Muscle of back (tissue), 11 donors: Measurements from ENCODE around the gene PAK6. TPM values are rescaled to one million over a fixed set of nuclear protein-coding genes. Genes with fewer than 3 reads are reported as not detected.
A peak's percentile ranks its signal among the peaks of the same experiment; 100 is the strongest.

Experiments used
- DNase-seq, 3 donors: peaks; one replicate each; pipeline versions ENCODE4 v3.0.0 to v3.0.0-alpha.2; 2013
- polyA plus RNA-seq, 10 donors: library from polyadenylated mRNA; unstranded; fragments of 120-200 nt; gene quantifications; one replicate each; pipeline ENCODE4 v1.2.1, GENCODE V29; 2013; ENCODE audit not compliant: insufficient read length in 10 of 10

The PAK6 gene
- polyA plus RNA-seq, 10 donors: 0.17 to 2.7 (median 0.44) TPM

GRCh38 chr15:40241269-40242212 is 2.7 kb downstream of the PAK6 start:
- no peak for DNase-seq

- no peak for DNase-seq
Measured at GRCh38 chr15:40242213-40242599, 3.3 kb downstream of the PAK6 start.

DNA sequence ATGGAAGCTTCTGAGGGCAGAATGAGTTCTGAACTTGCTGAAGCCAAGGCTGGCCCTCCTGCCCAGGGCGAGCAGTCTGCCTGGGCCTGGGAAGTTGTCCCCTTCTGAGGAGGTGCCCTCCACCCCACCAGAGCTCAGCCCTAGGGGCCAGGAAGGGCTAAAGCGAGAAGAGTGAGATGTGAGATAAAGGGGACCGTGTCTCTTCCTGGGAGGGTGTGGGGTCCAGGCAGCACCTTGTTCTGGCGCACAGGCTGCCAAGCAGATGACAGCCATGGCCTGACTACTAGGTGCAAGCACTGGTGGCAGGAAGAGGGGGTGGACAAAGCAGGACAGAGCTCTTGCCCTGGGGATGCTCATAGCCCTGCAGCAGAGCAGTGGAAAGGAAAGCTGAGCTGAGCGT is 3.7 kb downstream of the PAK6 start:
- no peak for DNase-seq

- DNase-seq: no peak
Measured at GRCh38 chr15:40243126-40243810, 4.4 kb downstream of the PAK6 start.

DNA sequence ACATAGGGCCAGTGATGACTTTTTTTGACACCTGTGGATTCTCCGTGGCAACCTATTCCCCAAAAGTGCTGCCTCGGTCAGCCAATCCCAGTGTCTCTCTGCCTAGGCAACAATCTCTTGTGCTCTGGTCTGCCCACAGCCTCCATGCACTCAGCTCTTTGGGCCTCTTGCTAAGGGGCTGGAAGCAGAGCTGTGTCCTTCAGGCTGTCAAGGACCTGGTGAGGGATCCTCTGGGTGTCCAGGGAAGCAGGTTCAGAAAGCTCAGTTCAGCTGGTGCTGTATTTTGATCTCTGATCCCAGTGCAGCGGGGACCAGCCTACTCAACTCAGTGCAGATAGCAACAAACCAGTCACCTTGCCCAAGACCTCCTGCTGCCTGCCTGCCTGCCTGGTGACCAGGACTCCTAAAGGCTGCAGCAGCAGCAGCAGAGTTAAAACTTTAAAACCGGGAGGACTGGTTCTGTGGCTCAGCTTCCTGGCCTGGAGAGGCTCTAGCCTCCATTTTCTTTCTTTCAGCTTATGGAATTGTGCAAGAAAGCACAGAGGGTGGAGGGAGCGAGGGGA is 6.2 kb downstream of the PAK6 start:
- no peak for DNase-seq

GRCh38 chr15:40245666-40246450 is 7.0 kb downstream of the PAK6 start:
- DNase-seq: no peak

- no peak for DNase-seq
Measured at GRCh38 chr15:40246496-40247280, 7.8 kb downstream of the PAK6 start.

GRCh38 chr15:40247406-40247971 is 8.6 kb downstream of the PAK6 start:
- DNase-seq: no peak

GRCh38 chr15:40248006-40248783 is 9.3 kb downstream of the PAK6 start:
- no peak for DNase-seq

GRCh38 chr15:40249477-40250303 is 10.8 kb downstream of the PAK6 start:
- no peak for DNase-seq

- DNase-seq: no peak
Measured at GRCh38 chr15:40250304-40250656, 11.4 kb downstream of the PAK6 start.

GRCh38 chr15:40250771-40251483 is 12.1 kb downstream of the PAK6 start:
- DNase-seq: no peak

GRCh38 chr15:40251486-40252140 is 12.8 kb downstream of the PAK6 start:
- no peak for DNase-seq

- no peak for DNase-seq
Measured at GRCh38 chr15:40252141-40252437, 13.2 kb downstream of the PAK6 start.

GRCh38 chr15:40252438-40253166 is 13.7 kb downstream of the PAK6 start:
- peak in 1 of 3 donors; percentile 69 for DNase-seq

DNA sequence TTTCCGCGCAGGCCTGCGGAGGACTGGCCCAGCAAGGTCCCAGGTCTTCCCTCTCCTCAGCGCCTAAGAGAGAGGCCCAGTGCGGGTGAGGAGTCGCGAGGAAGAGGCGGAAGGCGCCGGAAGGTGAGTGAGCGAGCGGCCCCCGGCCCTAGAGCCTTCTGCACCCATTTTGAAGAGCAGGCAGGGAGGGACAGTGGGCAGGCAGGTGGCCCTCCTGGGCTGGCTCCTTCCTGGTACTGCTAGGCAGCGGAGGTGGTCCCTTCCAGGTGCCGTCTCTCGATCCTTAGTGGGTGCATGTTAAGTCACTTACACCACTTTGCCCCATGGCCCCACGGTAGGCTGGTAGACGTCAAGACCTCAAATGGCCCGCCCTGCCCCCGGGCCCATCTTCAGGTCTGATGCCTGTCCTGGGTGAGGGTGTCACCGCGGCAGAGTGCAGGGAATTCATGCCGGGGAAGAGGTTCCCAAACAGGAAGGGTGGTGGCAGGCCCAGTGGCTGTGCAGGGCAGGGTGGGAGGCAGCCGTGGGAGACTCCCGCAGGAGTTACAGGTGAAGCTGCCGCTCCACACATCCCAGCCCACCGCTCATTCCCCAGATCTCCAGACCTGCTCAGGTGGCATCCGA is 14.4 kb downstream of the PAK6 start:
- no peak for DNase-seq

DNA sequence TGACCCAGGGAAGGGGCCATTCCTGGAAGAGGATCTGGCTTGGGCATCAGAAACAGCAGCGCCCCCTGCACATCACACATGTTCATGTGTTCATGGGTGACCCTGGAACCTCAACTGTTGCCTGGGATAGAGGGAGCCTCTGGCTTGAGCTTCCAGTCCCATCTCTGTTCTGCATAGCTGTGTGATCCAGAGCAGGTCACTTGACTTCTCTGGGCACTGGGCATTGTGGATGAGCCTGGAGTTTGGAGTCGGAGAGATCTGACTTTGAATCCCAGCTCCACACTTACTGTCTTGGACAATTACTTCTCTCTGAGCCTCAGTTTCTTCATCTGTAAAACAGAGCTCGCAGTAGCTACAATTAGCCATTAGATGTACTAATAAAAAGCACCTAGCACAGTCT is 15.6 kb downstream of the PAK6 start:
- DNase-seq: no peak
